Hindlimb muscle (tissue), 1 donor: ENCODE results near the gene AP1S3. TPM values are rescaled to one million over a fixed set of nuclear protein-coding genes. Genes with fewer than 3 reads are reported as not detected.

Experiments used
- DNase-seq: peaks from one replicate; pipeline ENCODE4 v3.0.0-alpha.2; 2013
- polyA plus RNA-seq: library from polyadenylated mRNA; unstranded; fragments of 120-200 nt; gene quantifications from one replicate; pipeline ENCODE4 v1.2.1, GENCODE V29; 2013; ENCODE audit not compliant: insufficient read length

AP1S3 gene
- polyA plus RNA-seq, 1 donor, result 0.86 TPM

DNA sequence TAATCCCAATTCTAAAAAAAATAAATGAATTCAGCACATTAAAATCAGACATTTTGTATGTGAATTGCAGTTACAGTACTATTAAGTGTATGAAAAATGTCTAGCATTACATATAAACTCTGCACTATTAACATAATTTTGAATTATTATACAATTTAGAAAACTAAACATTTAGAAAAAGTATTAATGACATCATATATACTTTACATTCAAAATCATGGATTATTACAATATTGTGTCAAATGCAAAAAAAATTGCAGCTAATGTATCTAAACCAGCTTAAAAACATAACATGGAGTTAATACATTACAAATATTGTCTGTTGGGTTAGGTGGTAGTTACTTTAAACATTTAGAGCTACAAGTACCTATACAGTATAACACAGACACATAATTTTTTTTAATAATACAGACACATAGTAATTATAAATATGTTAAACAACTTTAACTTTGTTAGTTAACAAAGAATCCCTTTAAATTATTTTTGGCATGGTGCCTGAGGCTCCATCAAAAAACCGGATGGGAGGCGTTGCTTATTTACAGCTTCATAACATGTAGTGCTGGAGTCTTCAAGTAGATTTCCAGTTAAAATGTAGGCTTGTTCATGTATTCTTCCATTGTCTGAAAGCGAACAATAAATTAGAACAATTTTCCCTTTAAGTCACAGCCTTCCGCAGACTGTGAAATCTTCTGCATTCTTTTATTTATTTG lies 79.1 kb downstream of the AP1S3 start:
- DNase-seq, result no peak

GRCh38 chr2:223753940-223754339 lies 83.4 kb downstream of the AP1S3 start:
- DNase-seq, result no peak

DNA sequence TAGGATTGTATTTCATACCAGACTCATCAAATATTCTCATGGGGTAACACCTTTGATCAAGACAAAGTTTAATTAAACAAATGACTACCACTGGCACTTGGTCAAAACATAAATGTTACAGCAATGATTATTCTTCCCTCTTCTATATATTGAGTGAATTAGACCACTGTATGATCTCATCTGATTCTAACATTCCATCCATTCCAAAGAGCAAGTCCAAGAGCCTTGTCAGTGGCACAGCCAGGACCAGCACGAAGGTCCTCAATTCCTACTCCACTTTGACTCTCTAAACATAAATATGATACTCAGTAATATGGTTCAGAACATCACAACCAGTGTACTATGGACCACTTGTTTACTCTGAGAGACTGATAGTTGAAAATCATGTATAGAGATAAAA lies 86.4 kb downstream of the AP1S3 start:
- no peak for DNase-seq

DNA sequence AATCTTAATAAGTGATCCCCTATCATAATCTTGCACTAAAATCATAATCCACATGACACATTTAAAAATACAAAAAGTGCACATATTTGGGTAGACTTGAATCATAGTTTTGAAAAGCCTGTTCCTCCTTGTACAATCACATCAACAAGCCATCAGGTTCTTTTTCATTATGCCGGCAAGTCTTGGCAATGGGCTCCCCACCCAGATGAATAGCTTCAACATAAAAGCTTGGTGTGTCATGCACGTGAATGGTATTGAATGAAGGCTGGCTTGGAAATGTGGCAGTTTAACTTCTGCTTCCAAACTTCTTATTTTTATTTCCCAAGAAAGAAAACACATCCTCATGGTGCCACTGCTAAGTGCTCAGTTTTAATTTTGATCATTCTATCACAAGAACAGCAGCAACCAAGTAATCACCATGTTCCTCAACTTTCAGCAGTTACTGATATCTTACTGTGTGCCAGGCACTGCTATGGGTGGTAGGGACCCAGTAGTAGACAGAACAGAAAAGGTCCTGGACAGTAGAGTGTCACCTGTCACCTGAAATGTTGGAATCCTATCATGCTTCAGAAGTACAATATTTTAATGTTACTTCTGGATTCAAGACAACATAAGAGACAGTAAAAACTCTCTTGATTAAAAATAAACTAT lies 89.9 kb downstream of the AP1S3 start:
- no peak for DNase-seq

- no peak for DNase-seq
Observed at GRCh38 chr2:223746611-223747010, 90.8 kb downstream of the AP1S3 start.

- DNase-seq, result no peak
Observed at GRCh38 chr2:223744580-223744979, 92.8 kb downstream of the AP1S3 start.

- DNase-seq, result no peak
Observed at GRCh38 chr2:223740679-223741078, 96.7 kb downstream of the AP1S3 start.

- DNase-seq, result no peak
Observed at GRCh38 chr2:223737207-223737606, 100.2 kb downstream of the AP1S3 start.

DNA sequence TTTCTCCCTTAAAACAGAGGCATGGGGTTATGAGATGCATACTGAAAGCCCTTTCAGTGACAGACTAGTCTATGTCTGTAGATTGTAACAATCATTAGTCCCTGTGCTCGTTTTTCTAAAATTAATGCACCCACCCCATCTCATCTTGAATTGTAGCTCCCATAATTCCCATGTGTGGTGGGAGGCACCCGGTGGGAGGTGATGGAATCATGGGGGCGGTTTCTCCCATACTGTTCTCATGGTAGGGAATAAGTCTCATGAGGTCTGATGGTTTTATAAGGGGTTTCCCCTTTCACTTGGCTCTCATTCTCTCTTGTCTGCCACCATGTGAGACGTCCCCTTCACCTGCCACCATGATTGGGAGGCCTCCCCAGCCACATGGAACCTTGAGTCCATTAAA lies 100.9 kb downstream of the AP1S3 start:
- no peak for DNase-seq

- no peak for DNase-seq
Observed at GRCh38 chr2:223735659-223736244, 101.6 kb downstream of the AP1S3 start.

DNA sequence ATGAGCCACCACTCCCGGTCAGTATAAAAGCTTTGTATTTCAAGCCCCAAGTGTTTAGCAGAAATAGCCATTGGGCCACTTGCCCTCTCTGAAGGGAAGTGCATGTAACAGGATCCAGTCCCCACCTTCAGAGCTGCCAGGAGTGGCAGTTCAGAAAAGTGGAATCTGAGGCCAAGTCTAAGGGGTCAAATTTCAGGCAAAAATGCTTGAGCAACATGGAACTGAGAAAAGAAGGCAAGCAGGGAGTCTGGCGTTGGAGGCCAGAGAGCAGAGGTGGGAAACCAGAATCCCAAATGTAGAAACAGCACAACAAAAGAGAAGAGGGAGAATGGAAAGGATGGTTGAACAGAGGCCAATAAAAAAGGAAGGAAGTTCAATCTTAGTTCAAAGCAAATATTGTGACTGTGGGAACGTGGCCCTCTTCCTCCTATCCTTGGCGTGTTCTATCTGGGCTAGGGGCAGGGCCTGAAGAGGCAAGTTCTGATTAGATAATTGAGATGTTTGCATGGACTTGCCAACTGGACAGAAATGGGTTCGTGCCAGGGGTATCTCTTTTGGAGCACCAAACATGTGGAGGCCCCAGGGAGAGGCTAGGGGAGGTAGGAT lies 102.2 kb downstream of the AP1S3 start:
- DNase-seq, result no peak

GRCh38 chr2:223734346-223734745 lies 103.0 kb downstream of the AP1S3 start:
- no peak for DNase-seq

DNA sequence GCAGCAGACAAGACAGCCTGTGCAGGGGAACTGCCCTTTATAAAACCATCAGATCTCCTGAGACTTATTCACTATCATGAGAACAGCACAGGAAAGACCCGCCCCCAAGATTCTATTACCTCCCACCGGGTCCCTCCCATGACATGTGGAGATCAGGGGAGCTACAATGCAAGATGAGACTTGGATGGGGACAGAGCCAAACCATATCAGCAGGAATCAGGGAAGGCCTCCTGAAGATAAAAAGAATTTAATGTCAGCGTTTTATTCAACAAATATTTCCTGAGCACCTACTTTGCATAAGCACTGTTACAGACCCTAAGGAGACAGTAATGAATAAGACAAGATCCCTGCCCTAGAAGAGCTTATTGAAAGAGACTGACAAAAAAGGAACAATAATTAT lies 105.0 kb downstream of the AP1S3 start:
- no peak for DNase-seq

DNA sequence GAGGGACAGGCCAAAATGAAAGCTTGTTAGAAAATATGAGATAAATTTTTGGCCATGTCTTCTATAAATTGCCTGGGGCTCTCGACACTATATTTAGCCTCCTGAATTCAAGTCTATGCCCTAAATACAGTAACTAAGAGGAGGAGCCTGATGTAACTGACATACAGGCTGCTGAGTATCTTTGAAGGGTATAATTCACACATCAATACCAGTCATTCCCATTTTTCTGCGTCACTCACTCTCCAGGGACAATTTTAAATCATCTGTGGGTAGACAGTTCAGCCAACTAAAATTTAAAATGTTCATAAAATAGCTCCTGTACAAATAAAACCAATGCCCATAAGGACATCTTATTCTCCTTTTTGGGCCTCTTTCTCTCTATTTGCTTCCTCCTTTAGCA lies 105.9 kb downstream of the AP1S3 start:
- DNase-seq, result no peak

- no peak for DNase-seq
Observed at GRCh38 chr2:223729781-223730180, 107.6 kb downstream of the AP1S3 start.

DNA sequence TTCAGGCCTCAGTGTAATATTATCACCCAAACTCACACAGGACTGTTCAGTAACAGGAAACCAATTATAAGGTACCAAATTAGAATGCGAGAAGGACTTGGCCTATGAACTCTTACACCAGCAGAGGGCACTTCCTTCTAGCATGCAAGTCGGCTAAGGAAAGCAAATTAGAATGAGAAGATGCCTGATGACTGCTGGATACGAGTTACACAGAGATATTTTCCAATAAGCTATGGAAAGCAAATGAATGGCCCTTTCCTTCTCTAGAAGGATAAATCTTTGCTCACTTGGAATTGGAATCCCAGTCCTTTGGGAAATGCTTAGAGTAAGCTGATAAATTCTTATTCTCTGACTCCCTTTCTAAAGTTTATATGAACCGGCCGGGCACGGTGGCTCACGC lies 109.8 kb downstream of the AP1S3 start:
- no peak for DNase-seq

DNA sequence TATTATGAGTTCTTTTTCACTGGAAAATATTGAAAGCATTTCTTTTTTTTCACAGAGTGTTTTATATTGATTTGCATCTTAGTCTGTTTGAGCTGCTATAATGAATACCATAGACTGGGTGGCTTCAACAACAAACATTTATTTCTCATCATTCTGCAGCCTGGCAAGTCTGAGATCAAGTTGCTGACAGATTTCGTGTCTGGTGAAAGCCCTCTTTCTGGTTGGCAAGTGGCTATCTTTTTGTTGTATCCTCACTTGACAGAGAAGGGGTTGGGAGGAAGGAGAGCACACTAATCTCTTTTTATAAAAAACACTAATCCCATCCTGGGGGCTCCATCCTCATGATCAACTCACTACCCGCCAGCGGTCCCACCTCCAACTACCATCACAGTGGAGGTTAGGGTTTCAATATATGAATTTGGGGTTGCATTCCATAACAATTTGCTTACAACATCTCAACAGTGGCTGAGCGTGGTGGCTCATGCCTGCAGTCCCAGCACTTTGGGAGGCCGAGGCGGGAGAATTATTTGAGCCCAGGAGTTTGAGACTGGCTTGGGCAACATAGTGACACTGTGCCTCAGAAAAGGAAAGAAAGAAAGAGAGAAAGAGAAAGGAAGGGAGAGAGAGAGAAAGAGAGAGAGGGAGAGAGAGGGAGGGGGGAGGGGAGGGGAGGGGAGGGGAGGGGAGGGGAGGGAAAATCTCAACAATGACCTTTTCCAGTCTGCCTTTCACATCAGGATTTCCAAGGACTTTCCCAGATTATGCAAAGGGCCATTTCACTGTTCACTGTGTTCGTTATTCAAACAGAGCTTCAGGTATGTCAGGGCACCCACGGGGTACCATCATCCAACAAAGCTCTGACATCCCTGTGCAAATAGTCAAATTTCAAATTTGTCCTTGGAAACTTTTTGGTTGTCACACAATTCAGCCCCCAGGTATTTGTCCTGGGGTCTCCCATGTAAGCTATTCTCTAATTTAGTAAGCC lies 111.1 kb downstream of the AP1S3 start:
- no peak for DNase-seq

DNA sequence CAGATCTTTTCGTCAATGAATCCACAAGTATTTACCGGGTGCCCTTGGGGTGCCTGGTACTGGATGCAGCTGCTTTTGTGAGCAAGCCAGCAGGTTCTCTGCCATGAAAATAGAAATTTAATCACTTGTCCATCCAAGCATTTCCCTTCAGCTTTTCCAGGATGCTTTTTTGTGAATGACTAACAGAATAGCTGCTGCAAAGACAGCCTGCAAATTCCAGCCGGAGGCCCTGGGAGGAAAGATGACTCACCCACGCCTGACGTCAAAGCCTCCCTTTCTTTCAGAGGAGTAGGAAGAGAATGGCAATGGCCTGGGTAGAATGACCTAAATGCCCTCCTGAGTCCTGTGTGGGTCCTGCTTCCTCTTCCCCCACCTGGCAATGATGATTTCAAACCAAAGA lies 111.9 kb downstream of the AP1S3 start:
- peak; percentile 74 for DNase-seq

GRCh38 chr2:223724861-223725260 lies 112.5 kb downstream of the AP1S3 start:
- DNase-seq, result no peak

DNA sequence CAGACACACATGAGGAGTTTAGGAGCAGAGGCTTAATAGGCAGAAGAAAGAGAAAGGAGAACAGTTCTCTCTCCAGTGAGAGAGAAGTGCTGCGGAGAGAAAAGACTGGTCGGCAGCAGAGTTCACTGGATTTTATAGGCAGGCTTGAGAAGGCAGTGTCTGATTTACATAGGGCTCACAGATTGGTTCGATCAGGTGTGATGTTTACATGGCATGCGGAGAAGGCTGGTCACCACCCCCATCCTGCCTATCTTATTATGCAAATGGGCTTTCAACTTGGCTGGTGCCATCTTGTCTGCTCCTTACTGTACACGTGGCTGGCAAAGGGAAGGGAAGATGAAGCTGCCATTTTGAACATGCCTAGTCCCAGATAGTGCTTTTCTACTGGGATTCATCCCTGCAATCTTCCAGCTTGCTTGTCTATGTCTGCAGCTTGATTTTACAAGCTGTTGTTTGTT lies 113.4 kb downstream of the AP1S3 start:
- no peak for DNase-seq

GRCh38 chr2:223722226-223722625 lies 115.2 kb downstream of the AP1S3 start:
- no peak for DNase-seq

GRCh38 chr2:223721746-223722145 lies 115.6 kb downstream of the AP1S3 start:
- DNase-seq, result no peak
